Measurements from ENCODE around the gene PALLD.
"Not testable (repeated sequence)": the region's sequence is repeated elsewhere in the genome, so short reads cannot be mapped to it uniquely, and the experiment has no call there.

PALLD gene

DNA sequence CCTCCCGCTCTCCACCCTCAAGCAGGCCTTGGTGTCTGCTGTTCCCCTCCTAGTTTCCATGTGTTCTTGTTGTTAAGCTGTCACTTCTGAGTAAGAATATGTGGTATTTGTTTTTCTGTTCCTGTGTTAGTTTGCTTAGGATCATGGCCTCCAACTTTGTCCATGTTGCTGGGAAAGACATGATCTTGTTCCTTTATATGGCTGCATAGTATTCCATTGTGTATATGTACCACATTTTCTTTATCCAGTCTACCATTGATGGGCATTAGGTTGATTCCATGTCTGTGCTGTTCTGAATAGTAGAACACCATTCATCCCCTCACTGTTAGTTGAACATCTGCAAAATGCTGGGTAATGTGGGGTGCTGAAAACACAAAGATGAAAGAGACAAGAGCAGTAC is 222.9 kb downstream of the PALLD start:
- DNase-seq (ENCODE audit: extremely low read depth in 1 of 2, low read depth in 1 of 2): no peak

- DNase-seq (ENCODE audit: extremely low read depth in 1 of 2, low read depth in 1 of 2): no peak
Observed at GRCh38 chr4:168720396-168720900, 223.6 kb downstream of the PALLD start.

- DNase-seq (ENCODE audit: extremely low read depth in 1 of 2, low read depth in 1 of 2): no peak
Observed at GRCh38 chr4:168722391-168722790, 225.5 kb downstream of the PALLD start.

DNA sequence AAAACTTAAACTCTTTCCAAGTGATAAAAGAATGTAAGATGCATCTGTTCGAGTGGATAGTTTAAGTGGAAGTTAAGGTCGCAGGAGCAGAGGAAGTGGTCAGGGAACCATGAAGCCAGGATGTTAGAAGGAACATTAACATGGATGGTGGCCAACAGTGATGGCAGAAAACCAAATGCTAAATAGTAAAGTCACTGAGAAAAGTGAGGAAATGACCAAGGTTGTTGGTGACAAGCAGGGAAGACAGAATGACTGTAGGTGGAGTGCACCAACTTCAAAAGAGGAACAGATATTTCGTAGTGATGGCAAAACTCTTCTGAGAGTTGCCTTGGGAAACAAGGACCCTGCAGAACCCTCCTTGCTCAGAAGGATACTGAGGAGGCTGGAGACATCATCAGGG is 226.2 kb downstream of the PALLD start:
- DNase-seq (ENCODE audit: extremely low read depth in 1 of 2, low read depth in 1 of 2): no peak

GRCh38 chr4:168723569-168723968 is 226.7 kb downstream of the PALLD start:
- no peak for DNase-seq (ENCODE audit: extremely low read depth in 1 of 2, low read depth in 1 of 2)

GRCh38 chr4:168724243-168724642 is 227.4 kb downstream of the PALLD start:
- DNase-seq (ENCODE audit: extremely low read depth in 1 of 2, low read depth in 1 of 2): no peak

GRCh38 chr4:168724686-168725411 is 228.0 kb downstream of the PALLD start:
- no peak for DNase-seq (ENCODE audit: extremely low read depth in 1 of 2, low read depth in 1 of 2)

DNA sequence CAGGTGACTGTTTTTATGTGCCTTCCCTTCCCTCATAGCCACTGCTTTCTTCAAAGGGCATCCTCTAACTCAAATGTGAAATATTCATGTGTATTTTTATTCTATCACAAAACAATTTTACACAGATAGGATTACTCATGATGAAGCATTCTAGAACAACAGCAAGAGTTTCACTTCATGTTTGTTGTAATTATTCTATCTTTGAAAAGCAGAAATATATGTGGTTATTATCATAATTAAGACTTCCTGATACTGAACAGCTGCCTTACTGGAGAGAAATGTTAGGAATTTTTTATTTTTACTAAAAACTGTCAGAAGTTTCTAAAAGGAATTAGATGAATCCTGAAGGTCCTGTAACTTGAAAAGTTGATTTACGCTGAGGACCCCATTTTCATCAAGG is 229.1 kb downstream of the PALLD start:
- no peak for DNase-seq (ENCODE audit: extremely low read depth in 1 of 2, low read depth in 1 of 2)

DNA sequence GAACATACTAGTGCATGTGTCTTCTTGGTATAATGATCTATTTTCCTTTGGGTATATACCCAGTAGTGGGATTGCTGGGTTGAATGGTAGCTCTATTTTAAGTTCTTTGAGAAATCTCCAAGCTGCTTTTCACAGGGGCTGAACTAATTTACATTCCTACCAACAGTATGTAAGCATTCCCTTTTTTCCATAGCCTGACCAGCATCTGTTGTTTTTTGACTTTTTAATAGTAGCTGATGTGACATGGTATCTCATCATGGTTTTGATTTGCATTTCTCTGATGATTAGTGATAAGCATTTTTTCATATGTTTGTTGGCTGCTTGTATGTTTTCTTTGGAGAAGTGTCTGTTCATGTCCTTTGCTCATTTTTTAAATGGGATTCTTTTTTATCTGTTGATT is 230.3 kb downstream of the PALLD start:
- DNase-seq (ENCODE audit: extremely low read depth in 1 of 2, low read depth in 1 of 2): not testable (repeated sequence)

DNA sequence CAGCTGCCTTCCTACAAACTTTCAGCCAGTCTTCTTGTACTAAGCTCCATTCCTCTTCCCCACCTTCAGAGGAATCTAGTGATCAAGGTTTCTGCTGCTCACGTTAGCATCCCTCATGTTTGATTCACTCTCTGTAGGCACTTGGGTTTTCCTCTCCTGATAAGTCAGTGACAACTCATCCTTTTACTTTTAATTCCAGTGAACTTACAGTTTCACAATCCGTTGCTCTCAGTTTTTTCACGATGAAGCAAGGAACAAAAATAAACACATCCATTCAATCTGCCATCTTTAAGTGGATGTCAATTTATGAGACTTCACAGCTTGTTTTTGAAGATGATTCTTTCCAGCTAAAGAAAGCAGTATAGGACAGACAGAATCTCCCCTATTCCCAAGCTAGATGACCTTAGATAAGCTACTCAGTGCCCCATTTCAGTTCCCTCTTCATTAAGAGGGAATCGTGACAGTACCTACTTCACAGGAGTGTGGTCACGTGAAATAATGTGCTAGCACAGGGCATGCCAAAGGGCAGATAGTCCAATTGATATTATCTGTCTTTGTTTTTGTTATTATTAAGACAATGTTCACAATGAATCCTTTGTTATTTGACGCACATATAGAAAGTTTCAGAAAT is 234.3 kb downstream of the PALLD start:
- no peak for DNase-seq (ENCODE audit: extremely low read depth in 1 of 2, low read depth in 1 of 2)

DNA sequence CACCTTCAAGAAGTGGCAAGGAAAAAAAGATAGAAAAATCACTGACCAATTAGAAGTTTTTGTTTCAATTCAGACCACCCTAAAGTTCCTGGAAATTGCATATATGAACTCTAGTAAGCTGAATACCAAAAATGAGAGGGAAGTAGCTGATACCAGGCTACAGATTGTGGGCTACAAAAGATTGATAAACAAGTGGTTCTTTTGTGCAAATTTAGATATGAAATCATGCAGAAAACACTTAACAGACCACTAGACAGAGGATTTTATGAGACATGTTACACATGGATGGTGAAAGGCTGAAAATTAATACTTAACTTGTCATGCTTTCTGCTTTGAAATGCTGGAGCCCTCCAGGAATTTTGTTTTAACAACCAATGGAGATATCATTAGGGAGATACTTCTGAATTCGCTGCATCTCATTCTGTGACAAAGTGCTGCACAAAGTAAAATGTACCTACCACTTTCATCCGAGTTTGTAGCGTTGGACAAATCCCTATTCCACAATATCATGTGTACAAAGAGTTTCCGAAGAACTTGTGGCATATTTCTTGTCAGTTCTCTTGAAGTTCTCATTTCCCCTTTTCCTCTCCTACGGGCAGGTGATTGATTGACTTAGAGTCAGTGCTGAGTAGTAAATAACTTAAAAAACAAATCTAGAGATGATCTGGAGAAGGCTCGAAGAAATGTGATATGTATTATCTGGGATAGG is 235.0 kb downstream of the PALLD start:
- DNase-seq (ENCODE audit: extremely low read depth in 1 of 2, low read depth in 1 of 2): no peak

GRCh38 chr4:168732714-168733113 is 235.9 kb downstream of the PALLD start:
- no peak for DNase-seq (ENCODE audit: extremely low read depth in 1 of 2, low read depth in 1 of 2)

DNA sequence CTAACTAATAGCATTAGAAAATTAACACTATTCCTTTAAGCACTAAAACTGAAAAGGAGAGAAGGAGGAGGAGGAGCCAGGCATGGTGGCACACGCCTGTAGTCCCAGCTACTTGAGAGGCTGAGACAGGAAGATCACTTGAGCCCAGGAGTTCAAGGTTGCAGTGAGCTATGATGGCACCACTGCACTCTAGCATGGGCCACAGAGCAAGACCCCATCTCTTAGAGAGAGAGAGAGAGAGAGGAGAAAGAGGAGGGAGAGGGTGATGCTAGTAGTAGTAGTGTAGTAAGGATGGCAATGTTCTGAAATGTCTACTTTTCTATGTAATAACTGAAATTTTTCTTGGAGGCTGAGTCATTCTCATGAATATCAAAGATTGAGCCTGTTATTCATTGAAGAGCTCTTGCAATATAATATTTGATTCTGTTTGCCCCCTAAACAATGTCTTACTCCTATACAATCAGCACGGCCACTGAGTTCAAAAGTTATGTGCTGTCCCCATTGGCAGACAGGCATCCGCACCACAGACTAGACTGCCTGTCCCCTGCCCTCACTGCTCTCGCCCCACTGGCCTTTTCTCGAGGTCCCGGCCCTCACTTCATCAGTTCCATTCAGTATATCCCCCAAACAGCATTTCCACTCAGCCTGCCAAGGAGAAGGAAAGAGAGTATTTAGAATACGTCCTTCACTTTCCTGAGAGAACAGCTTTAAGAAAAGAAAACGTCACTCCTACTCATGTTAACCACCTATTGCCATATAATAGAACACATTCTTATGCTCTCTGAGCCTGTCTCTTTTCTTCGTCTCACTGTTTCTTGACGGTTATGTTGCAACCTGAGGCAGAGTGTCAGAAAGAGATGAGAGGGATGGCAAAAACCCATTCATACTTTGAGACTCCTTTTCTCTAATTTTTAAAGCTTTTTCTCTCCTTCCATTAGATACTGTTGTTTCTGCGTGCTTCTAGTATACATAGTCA is 238.1 kb downstream of the PALLD start:
- no peak for DNase-seq (ENCODE audit: extremely low read depth in 1 of 2, low read depth in 1 of 2)

GRCh38 chr4:168735735-168736134 is 238.9 kb downstream of the PALLD start:
- no peak for DNase-seq (ENCODE audit: extremely low read depth in 1 of 2, low read depth in 1 of 2)

GRCh38 chr4:168736860-168737805 is 240.3 kb downstream of the PALLD start:
- DNase-seq (ENCODE audit: extremely low read depth in 1 of 2, low read depth in 1 of 2): no peak

DNA sequence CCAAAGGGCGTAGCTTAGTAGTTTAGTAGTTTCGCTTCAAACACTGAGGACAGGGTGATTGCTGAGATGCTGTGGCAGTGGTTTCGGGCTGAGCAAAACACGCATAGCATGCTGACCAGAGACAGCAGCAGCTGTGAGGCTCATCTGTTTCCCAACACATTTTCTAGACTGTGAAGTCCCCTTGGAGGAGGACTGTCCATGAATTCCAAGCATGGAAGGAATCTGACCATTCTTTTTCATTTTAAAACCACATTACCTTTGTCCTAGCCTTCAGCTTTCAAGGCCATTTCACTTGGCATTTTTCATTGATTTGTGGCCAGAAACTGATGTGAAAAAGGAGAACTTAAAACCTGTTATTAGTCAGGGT is 240.9 kb downstream of the PALLD start:
- DNase-seq (ENCODE audit: extremely low read depth in 1 of 2, low read depth in 1 of 2): no peak

GRCh38 chr4:168739886-168740285 is 243.0 kb downstream of the PALLD start:
- DNase-seq (ENCODE audit: extremely low read depth in 1 of 2, low read depth in 1 of 2): no peak

DNA sequence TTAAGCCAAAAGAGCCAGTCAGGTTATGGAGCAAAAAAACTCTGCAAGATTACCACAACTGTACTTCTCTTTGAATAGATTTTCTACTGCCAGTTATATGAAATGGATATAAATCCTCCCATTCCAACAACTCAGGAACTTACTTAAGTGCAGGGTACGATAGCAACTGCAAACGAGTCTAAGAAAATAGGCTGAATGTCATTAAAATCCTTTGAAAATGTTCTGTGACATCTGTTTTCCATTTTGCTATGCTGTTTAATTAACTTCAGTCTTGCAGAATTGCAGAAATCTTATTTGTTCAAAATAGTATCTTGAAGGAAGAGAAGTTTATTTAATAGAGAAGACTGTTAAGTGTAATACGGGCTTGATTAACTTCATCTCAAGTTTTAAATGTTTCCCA is 243.8 kb downstream of the PALLD start:
- no peak for DNase-seq (ENCODE audit: extremely low read depth in 1 of 2, low read depth in 1 of 2)

GRCh38 chr4:168741281-168742173 is 244.7 kb downstream of the PALLD start:
- DNase-seq (ENCODE audit: extremely low read depth in 1 of 2, low read depth in 1 of 2): no peak
